Keratinocyte (primary cell): ENCODE results near the gene SCN8A. TPM values are rescaled to one million over a fixed set of nuclear protein-coding genes. Genes with fewer than 3 reads are reported as not detected.

ENCODE experiments used
- DNase-seq: peaks from one replicate; pipeline ENCODE4 v3.0.0-alpha.2; 2011; ENCODE audit warnings: low read depth, missing footprints, low spot score
- FAIRE-seq: peaks from 2 replicates; lab custom pipeline; 2011; peaks lifted over from hg19 to GRCh38; lab: Jason Lieb, UNC
- H2AFZ ChIP-seq: 2 replicates; pipeline ENCODE4 v1.6.0; 2012; ENCODE audit warnings: low read length, control low read depth, inconsistent platforms; ENCODE audit not compliant: control insufficient read depth
- H3K27ac ChIP-seq: 2 replicates; pipeline ENCODE4 v1.5.1; 2011; ENCODE audit warnings: low read length; ENCODE audit not compliant: control insufficient read depth, insufficient read depth
- H3K27me3 ChIP-seq: 3 replicates; pipeline ENCODE4 v1.6.0; 2011; ENCODE audit warnings: low read length; ENCODE audit not compliant: control insufficient read depth, insufficient read depth; ENCODE audit errors: extremely low read depth
- H3K36me3 ChIP-seq, 2 experiments: 2 replicates in 1 of 2; 3 replicates in 1 of 2; pipeline ENCODE4 v1.5.1; 2011; ENCODE audit warnings: low read length in 2 of 2, mild to moderate bottlenecking in 1 of 2; ENCODE audit not compliant: control insufficient read depth in 2 of 2, insufficient read depth in 2 of 2; ENCODE audit errors: extremely low read depth in 1 of 2
- H3K4me1 ChIP-seq: 3 replicates; pipeline ENCODE4 v1.5.1; 2011; ENCODE audit warnings: low read length; ENCODE audit not compliant: control insufficient read depth, insufficient read depth; ENCODE audit errors: extremely low read depth
- H3K4me2 ChIP-seq: 3 replicates; pipeline ENCODE4 v1.6.0; 2011; ENCODE audit warnings: low read depth, low read length; ENCODE audit not compliant: control insufficient read depth, insufficient read depth; ENCODE audit errors: extremely low read depth
- H3K4me3 ChIP-seq, 3 experiments: fragments of 200-600 bp in 1 of 3; sonication (generic) in 1 of 3; 2 replicates in 2 of 3; 3 replicates in 1 of 3; pipeline ENCODE4 v1.5.1; 2011 to 2016; ENCODE audit warnings: low read length in 3 of 3, mild to moderate bottlenecking in 3 of 3, control low read depth in 2 of 3, inconsistent platforms in 1 of 3, low read depth in 1 of 3, mixed read lengths in 1 of 3, mixed run types in 1 of 3, moderate library complexity in 1 of 3; ENCODE audit not compliant: control insufficient read depth in 2 of 3, insufficient read depth in 2 of 3; ENCODE audit errors: extremely low read depth in 1 of 3
- H3K79me2 ChIP-seq: 2 replicates; pipeline ENCODE4 v1.6.0; 2012; ENCODE audit warnings: low read length; ENCODE audit not compliant: control insufficient read depth, insufficient read depth
- H3K9ac ChIP-seq: 3 replicates; pipeline ENCODE4 v1.6.0; 2011; ENCODE audit warnings: low read length; ENCODE audit not compliant: control insufficient read depth, insufficient read depth; ENCODE audit errors: extremely low read depth
- H3K9me1 ChIP-seq: 3 replicates; pipeline ENCODE4 v1.6.0; 2011; ENCODE audit warnings: low read length; ENCODE audit not compliant: control insufficient read depth, insufficient read depth; ENCODE audit errors: extremely low read depth
- H3K9me3 ChIP-seq: 2 replicates; pipeline ENCODE4 v1.5.1; 2012; ENCODE audit warnings: low read depth, low read length; ENCODE audit not compliant: control insufficient read depth
- H4K20me1 ChIP-seq: 3 replicates; pipeline ENCODE4 v1.6.0; 2011; ENCODE audit warnings: low read length; ENCODE audit not compliant: control insufficient read depth, insufficient read depth; ENCODE audit errors: extremely low read depth
- EZH2 ChIP-seq: IDR thresholded peaks from one replicate; pipeline ENCODE4 v1.6.1; 2012; ENCODE audit warnings: inconsistent platforms, mild to moderate bottlenecking, low read length, moderate library complexity
- dilution Hi-C: fragments of 300-500 bp; cut with MboI; formaldehyde crosslinking; loops from one replicate; pipeline ENCODE4 v1.7.0; 2020; ENCODE audit warnings: low sequenced_read_pairs; ENCODE audit not compliant: extremely low pct_ligation_motif_present
- polyA plus RNA-seq, 5 experiments: library from polyadenylated mRNA; depleted of rRNA in 3 of 5; stranded (reverse) in 3 of 5; stranded (forward) in 1 of 5; unstranded in 1 of 5; fragments of >200 nt; gene quantifications; 1 replicate in 1 of 5; 2 replicates in 3 of 5; 3 replicates in 1 of 5; pipeline versions ENCODE4 v1.2.1 to v1.2.3, GENCODE V29; 2011 to 2012; ENCODE audit warnings: missing spikeins in 2 of 5, low read depth in 1 of 5, low replicate concordance in 1 of 5
- TF ChIP-seq, protein P1 (sequence below), 3 experiments: IDR thresholded peaks in 1 of 3; conservative IDR thresholded peaks in 1 of 3; optimal IDR thresholded peaks in 1 of 3; 2 replicates in 2 of 3; 3 replicates in 1 of 3; pipeline versions ENCODE3 to v1.5.1; 2011; ENCODE audit warnings: low read length in 3 of 3, mild to moderate bottlenecking in 3 of 3, moderate library complexity in 2 of 3, control low read depth in 1 of 3, inconsistent platforms in 1 of 3; ENCODE audit not compliant: insufficient read depth in 2 of 3; ENCODE audit errors: extremely low read depth in 1 of 3

The SCN8A gene
- polyA plus RNA-seq, 1 donor (not counting 4 experiments of a cell fraction or from before 2014, with no cell fraction given) = 1.1 TPM

DNA sequence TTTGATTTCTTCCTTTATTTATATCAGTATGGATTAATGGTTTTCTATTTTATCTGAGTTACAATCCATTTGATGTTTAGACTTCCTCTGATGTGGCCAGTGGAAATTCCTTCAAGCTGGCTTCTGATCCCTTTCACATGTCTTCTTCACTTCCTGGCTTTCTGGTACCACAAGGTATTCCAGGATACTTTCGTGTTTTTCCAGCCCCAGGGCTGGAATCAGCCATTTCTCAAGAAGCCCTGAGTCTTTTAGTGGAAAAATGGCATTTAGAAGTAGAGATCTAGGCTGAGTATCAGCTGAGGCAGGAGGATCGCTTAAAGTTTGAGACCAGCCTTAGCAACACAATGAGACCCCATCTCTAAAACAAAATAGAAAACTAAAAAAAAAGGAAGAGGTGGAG lies 164.2 kb downstream of the SCN8A start:
- FAIRE-seq = no peak
- H3K79me2 ChIP-seq = no peaks in the 10 kb centered on the region
- DNase-seq = no peak
- H3K9me3 ChIP-seq = no peaks in the 10 kb centered on the region
- H3K9ac ChIP-seq = no peak overlapping the region
- no peak overlapping the region for H3K4me3 ChIP-seq
- no peaks in the 10 kb centered on the region for H3K4me1 ChIP-seq
- TF ChIP-seq EZH2 = no peak
- TF ChIP-seq, protein P1, sequence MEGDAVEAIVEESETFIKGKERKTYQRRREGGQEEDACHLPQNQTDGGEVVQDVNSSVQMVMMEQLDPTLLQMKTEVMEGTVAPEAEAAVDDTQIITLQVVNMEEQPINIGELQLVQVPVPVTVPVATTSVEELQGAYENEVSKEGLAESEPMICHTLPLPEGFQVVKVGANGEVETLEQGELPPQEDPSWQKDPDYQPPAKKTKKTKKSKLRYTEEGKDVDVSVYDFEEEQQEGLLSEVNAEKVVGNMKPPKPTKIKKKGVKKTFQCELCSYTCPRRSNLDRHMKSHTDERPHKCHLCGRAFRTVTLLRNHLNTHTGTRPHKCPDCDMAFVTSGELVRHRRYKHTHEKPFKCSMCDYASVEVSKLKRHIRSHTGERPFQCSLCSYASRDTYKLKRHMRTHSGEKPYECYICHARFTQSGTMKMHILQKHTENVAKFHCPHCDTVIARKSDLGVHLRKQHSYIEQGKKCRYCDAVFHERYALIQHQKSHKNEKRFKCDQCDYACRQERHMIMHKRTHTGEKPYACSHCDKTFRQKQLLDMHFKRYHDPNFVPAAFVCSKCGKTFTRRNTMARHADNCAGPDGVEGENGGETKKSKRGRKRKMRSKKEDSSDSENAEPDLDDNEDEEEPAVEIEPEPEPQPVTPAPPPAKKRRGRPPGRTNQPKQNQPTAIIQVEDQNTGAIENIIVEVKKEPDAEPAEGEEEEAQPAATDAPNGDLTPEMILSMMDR (optimal IDR thresholded peaks at IDR 0.05 in 1 of 3, IDR thresholded peaks at IDR 0.05 in 1 of 3, conservative IDR thresholded peaks at IDR 0.05 in 1 of 3; ENCODE audit: extremely low read depth in 1 of 3, insufficient read depth in 2 of 3, low read length in 3 of 3) = no peak
- no peaks in the 10 kb centered on the region for H3K9me1 ChIP-seq
- dilution Hi-C loops = no loop called here
- no peaks in the 10 kb centered on the region for H4K20me1 ChIP-seq
- H3K27ac ChIP-seq = no peak overlapping the region
- H3K27me3 ChIP-seq = no peaks in the 10 kb centered on the region
- H3K36me3 ChIP-seq = no peaks in the 10 kb centered on the region
- no peak overlapping the region for H3K4me2 ChIP-seq
- no peak overlapping the region for H2AFZ ChIP-seq

DNA sequence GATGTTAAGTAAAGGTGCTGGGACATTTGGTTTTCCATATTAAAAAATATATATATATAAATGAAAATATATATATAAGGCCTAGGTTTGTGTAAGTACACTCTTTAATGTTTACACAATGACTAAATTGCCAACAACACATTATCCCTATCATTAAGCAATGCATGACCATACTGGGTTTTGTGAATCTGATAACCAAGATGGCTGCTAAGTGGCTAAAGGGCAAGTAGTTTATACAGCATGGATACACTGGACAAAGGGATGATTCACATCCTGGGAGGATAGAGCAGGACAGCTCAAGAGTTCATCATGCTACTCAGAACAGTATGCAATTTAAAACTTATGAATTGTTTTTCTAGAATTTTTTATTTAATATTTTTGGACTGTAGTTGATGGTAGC lies 168.1 kb downstream of the SCN8A start:
- Histone ChIP-seq H3K79me2 (no peaks in the 10 kb centered on the region), H3K4me2 (no peak overlapping the region), H3K9me3 (no peaks in the 10 kb centered on the region), H4K20me1 (no peaks in the 10 kb centered on the region), H3K36me3 (no peaks in the 10 kb centered on the region), H3K27me3 (no peaks in the 10 kb centered on the region), H2AFZ (no peak overlapping the region), H3K4me1 (no peaks in the 10 kb centered on the region), H3K4me3 (no peak overlapping the region), H3K9me1 (no peaks in the 10 kb centered on the region), H3K27ac (no peak overlapping the region), H3K9ac (no peak overlapping the region)
- no peak for DNase-seq
- TF ChIP-seq, protein P1 (optimal IDR thresholded peaks at IDR 0.05 in 1 of 3, IDR thresholded peaks at IDR 0.05 in 1 of 3, conservative IDR thresholded peaks at IDR 0.05 in 1 of 3; ENCODE audit: extremely low read depth in 1 of 3, insufficient read depth in 2 of 3, low read length in 3 of 3) = no peak
- TF ChIP-seq EZH2 = no peak
- dilution Hi-C loops = no loop called here
- no peak for FAIRE-seq
